ENCODE data around the gene MLLT3.

Gene MLLT3

DNA sequence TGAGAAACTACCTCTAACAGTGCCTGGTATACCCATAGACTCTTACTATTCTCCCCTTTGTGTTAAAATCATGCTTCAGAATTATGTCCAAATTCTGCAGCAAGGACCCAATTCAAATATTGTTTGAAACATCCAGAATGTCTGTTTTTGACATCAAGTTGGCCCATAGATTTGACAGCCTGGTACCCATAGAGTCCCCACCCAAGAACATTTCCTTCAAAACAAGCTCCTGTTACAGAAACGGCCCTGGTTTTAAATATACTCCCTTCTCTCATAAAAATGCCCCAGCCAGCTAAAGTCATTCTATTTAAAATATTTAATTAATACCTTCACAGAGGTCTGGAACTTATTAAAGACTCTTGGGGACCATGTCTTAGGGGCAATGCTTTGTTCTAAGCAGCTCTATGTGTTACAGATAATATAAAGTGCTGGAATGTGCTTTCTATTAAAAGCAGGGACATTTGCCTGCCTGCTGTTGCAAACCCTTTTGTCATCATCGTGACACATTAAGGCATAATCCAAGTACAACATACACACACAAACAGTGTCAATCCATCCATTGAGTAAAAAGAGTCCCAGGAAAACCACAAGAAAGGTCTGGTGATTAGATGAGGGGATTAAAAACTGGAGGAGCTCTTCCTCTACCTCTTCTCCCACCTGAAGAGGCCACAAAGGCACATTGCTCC lies 321.7 kb downstream of the MLLT3 start:
- DNase-seq (ENCODE audit: low read depth) = no peak

DNA sequence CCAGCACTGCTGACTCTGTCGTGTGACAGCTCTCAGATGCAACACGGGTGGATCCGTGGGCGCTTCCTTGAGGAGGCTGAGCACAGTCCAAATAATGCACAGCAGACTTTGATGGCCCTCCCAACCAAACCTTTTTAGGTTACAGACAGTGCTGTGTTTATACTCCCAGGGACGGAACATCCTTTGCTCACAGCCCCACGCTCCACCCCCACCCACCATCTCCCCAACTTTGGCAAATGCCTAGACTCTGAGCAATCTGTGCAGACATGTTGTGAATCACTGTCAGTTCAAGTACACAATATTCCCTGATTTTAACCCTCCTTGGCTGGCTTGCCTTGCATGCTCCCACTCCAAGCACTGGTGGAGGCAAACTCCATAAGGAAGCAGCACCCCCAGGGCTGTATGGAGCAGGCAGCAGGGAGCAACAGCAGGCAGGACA lies 324.6 kb downstream of the MLLT3 start:
- DNase-seq (ENCODE audit: low read depth) = no peak

DNA sequence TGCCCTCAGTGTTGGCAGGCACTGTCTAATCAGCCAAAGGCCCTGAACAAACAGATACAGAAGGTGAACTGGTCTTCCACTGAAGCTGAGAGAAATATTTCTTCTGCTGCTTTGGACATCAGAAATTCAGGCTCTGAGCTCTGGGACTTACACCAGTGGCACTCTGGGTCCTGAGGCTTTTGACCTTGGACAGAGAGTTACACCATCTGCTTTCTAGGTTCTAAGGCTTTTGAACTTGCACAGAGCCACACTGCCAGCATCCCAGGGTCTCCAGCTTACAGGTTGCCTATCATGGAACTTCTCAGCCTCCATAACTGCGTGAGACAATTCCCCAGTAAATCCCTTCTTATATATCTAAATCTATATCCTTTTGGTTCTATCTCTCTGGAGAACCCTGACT lies 326.7 kb downstream of the MLLT3 start:
- no peak for DNase-seq (ENCODE audit: low read depth)

DNA sequence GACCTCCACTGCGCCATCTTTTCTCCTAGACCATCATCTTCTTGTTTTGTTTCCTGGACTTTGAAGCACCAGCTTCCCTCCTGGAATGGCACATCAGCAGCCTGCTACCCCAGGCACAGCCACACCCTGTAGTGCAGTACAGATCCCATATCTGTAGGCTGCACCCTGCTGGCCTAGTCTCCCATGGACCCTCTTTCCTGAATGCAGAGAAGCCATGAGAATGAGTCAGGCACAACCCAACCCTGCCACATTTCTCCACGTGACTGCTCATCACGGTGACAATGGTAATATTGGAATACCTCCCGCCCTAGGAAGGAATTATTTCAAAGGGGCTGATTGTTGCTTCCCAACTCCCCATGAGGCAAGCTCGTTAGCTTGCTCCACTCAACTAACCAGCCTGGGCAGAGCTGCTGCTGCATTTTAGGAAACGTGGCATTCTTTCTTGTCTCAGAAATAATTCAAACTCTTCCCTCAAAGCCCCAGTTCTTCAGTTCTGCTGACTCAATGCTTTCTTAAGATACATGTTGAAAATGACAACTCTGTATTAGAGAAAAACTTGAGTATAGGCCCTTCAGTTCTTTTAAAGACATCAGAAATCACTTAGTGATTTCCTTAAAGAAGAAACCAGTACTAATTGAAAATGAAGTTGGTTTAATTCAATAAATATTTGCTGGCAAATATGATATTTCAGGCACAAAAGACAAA lies 328.1 kb downstream of the MLLT3 start:
- no peak for DNase-seq (ENCODE audit: low read depth)

DNA sequence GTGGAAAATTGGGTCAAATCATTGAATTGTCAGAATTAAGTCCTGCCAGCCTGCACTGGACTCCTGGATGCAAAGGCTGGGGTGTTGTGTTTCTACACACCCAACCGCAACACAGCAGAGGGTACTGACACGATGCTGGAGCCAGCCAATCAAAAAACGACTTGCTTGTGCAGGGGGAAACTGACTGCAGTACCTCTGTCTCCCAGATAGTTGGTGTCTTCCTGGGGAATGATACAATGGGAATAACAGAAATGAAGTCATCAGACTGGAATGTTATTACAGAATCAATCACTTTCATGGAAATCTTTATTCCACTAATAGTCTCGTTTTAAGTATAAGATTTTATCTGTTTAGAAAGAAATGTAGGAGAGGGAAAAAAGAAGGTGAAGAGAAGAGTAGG lies 330.3 kb downstream of the MLLT3 start:
- DNase-seq (ENCODE audit: low read depth) = no peak
